HG03103 (cell line): ENCODE measurements around the gene ARF1.

Experiments used
- ATAC-seq: cut with Tn5 transposase; IDR thresholded peaks from one replicate; pipeline ENCODE4 v1.9.1; 2021; ENCODE audit warnings: low read depth; ENCODE audit not compliant: unreplicated experiment

The ARF1 gene

GRCh38 chr1:228144993-228145343 lies 62.5 kb downstream of the ARF1 start:
- ATAC-seq: no peak

- no peak for ATAC-seq
Measured at GRCh38 chr1:228145463-228146416, 63.2 kb downstream of the ARF1 start.

- ATAC-seq: no peak
Measured at GRCh38 chr1:228146417-228147150, 64.1 kb downstream of the ARF1 start.

- ATAC-seq: no peak
Measured at GRCh38 chr1:228147151-228147693, 64.7 kb downstream of the ARF1 start.

GRCh38 chr1:228147768-228148167 lies 65.3 kb downstream of the ARF1 start:
- ATAC-seq: no peak

- ATAC-seq: no peak
Measured at GRCh38 chr1:228148196-228148861, 65.8 kb downstream of the ARF1 start.
